ENCODE results near the gene SPTY2D1. TPM values are rescaled to one million over a fixed set of nuclear protein-coding genes. Genes with fewer than 3 reads are reported as not detected.

SPTY2D1 gene
- total RNA-seq, 4 donors from 2014 or later: 8.2 to 18.4 (median 16.4) TPM

DNA sequence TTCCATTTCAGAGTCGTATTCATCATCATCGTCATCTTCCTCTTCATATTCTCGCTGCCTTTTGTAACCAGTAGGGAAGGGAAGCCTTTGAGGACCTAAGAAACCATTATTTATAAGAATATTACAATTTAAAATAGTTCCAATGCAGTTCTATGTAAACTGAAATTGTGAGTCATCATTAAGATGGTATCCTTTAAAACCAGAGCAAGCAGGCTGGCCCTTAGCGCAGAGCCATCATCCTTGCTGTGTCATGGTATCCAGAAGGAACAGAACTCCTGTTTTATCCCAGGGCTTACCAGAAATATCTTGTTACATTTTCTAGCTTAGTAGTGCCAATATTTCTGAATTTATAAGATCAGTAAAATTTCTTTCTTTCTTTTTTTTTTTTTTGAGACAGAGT, 21.7 kb downstream of the SPTY2D1 start:
- H3K4me1 ChIP-seq: no peaks in the 10 kb centered on the region
- no peak for TF ChIP-seq CTCF (IDR thresholded peaks at IDR 0.05)
- TF ChIP-seq POLR2AphosphoS5 (IDR thresholded peaks at IDR 0.05): no peak
- TF ChIP-seq EP300 (IDR thresholded peaks at IDR 0.05; ENCODE audit: low read depth): no peak
- TF ChIP-seq POLR2A (IDR thresholded peaks at IDR 0.05): no peak
- DNase-seq: no peak
- intact Hi-C loops (cut with DNase I; ENCODE audit: low total_unique reads) (no loop called here), in situ Hi-C loops (cut with MboI; ENCODE audit: low pct_ligation_motif_present in 1 of 4, low pct_unique_long_range_greater_than_20kb in 1 of 4, low sequenced_read_pairs in 3 of 4) (no loop called here)
- no peaks in the 10 kb centered on the region for H3K27me3 ChIP-seq
- WGBS, 2 donors (ENCODE audit: low coverage in 1 of 2): 94 to 96% methylated on average over 4 of the region's 4 CpGs
- H3K36me3 ChIP-seq: peaks cover 0 to 70% (median 15%) of the 10 kb centered on the region in 4 donors
- no peak overlapping the region for H3K4me3 ChIP-seq
- no peaks in the 10 kb centered on the region for H3K9me3 ChIP-seq
- H3K27ac ChIP-seq: no peak overlapping the region

DNA sequence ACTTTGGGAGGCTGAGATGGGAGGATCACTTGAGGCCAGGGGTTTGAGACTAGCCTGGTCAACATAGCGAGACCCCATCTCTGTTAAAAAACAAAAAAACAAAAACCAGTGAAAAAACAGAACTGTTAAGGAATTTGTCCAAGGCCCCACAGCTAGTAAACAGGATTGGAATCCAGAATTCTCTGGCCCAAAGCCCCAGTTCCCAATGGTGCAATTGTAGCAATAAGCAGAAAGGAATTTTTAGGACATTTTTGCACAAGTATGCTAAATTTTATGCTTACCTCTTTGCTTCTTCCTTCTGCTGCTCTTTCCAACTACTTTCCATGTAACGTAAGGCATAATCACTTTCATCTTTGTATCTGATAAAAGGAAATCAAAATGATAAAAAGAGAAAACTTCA, 22.9 kb downstream of the SPTY2D1 start:
- Histone ChIP-seq H3K27ac (no peak overlapping the region), H3K36me3 (peaks cover 0 to 70% (median 18%) of the 10 kb centered on the region in 4 donors), H3K27me3 (no peaks in the 10 kb centered on the region), H3K9me3 (no peaks in the 10 kb centered on the region), H3K4me3 (no peak overlapping the region), H3K4me1 (no peaks in the 10 kb centered on the region)
- 92 to 95% methylated on average over 2 of the region's 2 CpGs for WGBS, 2 donors (ENCODE audit: low coverage in 1 of 2)
- in situ Hi-C loops (cut with MboI; ENCODE audit: low pct_ligation_motif_present in 1 of 4, low pct_unique_long_range_greater_than_20kb in 1 of 4, low sequenced_read_pairs in 3 of 4) (no loop called here), intact Hi-C loops (cut with DNase I; ENCODE audit: low total_unique reads) (no loop called here)
- no peak for TF ChIP-seq EP300 (IDR thresholded peaks at IDR 0.05; ENCODE audit: low read depth)
- TF ChIP-seq POLR2AphosphoS5 (IDR thresholded peaks at IDR 0.05): no peak
- TF ChIP-seq CTCF (IDR thresholded peaks at IDR 0.05): no peak
- TF ChIP-seq POLR2A (IDR thresholded peaks at IDR 0.05): no peak
- DNase-seq: no peak

GRCh38 chr11:18608376-18608775, 25.8 kb downstream of the SPTY2D1 start:
- intact Hi-C loops (cut with DNase I; ENCODE audit: low total_unique reads): no loop called here
- no peak for DNase-seq
- in situ Hi-C loops (cut with MboI; ENCODE audit: low pct_ligation_motif_present in 1 of 4, low pct_unique_long_range_greater_than_20kb in 1 of 4, low sequenced_read_pairs in 3 of 4): no loop called here
- TF ChIP-seq EP300 (IDR thresholded peaks at IDR 0.05; ENCODE audit: low read depth) (no peak), CTCF (IDR thresholded peaks at IDR 0.05) (no peak)
- Histone ChIP-seq H3K27ac (no peak overlapping the region), H3K36me3 (peaks cover 0 to 47% (median 12%) of the 10 kb centered on the region in 4 donors), H3K27me3 (no peaks in the 10 kb centered on the region), H3K4me1 (no peaks in the 10 kb centered on the region), H3K9me3 (no peaks in the 10 kb centered on the region), H3K4me3 (no peak overlapping the region)
- WGBS, 2 donors (ENCODE audit: low coverage in 1 of 2): 55 to 65% methylated on average over 3 of the region's 3 CpGs

DNA sequence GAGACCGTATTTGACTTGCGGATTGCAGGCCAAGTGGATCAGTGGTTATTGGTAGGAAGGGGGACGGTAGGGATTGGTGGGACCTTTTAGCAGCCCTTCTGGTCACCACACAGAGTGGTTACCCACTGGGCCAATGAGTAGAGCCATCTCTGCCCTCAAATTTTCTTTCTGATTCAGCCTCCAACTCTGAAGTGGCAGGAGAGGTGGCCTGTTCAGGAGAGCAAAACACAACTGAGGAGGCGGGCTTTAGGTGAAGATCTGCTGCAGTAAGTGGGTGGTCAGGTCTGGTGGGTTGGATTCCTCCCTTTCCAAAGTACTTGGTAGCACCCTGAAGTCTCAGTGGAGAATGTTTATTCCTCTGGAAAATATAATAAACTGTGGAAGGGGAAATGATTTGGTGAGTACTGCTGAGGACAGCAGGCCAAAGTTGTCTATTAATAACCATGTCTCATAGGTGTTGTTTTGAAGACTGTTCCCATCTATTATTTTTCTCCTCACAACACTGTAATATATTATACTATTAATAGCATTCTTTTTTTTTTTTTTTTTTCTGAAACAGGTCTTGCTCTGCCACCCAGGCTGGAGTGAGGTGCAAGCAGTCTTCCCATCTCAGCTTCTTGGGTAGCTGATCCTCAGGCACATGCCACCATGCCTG, 33.1 kb downstream of the SPTY2D1 start:
- Histone ChIP-seq H3K27me3 (no peaks in the 10 kb centered on the region), H3K4me1 (no peaks in the 10 kb centered on the region), H3K4me3 (no peak overlapping the region), H3K9me3 (no peaks in the 10 kb centered on the region), H3K27ac (no peak overlapping the region), H3K36me3 (no peaks in the 10 kb centered on the region)
- TF ChIP-seq EP300 (IDR thresholded peaks at IDR 0.05; ENCODE audit: low read depth) (no peak), POLR2AphosphoS5 (IDR thresholded peaks at IDR 0.05) (no peak), POLR2A (IDR thresholded peaks at IDR 0.05) (no peak), CTCF (IDR thresholded peaks at IDR 0.05) (no peak)
- WGBS, 2 donors (ENCODE audit: low coverage in 1 of 2): 92 to 100% methylated on average over 1 to 4 of the region's 4 CpGs
- intact Hi-C loops (cut with DNase I; ENCODE audit: low total_unique reads) (no loop called here), in situ Hi-C loops (cut with MboI; ENCODE audit: low pct_ligation_motif_present in 1 of 4, low pct_unique_long_range_greater_than_20kb in 1 of 4, low sequenced_read_pairs in 3 of 4) (no loop called here)
- no peak for DNase-seq
